ENCODE measurements around the gene IGSF9B.

The IGSF9B gene

DNA sequence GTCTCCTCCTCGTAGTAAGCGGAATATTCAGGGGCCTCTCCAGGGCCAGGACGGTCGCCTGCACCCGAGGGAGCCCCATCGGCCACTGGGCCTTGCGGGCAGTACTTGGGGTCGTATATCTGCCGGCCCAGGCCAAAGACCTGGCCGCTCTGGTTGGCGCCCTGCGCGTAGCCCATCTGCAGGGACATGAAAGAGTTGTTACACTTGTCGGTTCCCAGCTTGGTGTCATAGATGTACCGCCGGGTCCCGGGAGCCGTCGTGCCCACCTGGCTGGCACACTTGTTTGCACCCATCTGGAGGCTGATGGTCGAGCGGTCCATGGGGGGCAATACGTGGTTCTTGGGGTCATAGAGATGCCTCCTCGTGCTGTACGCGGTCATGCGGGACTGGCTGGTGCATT, 92.0 kb downstream of the IGSF9B start:
- no peaks in the 10 kb centered on the region for H3K4me1 ChIP-seq (ENCODE audit: low read length)
- no peak overlapping the region for H3K4me3 ChIP-seq (ENCODE audit: low read length)
- no peaks in the 10 kb centered on the region for H3K79me2 ChIP-seq (ENCODE audit: low read length)
- H3K9ac ChIP-seq (ENCODE audit: low read length) = no peak overlapping the region
- H2AFZ ChIP-seq (ENCODE audit: low read depth, low read length) = no peak overlapping the region
- no peaks in the 10 kb centered on the region for H3K36me3 ChIP-seq (replicated peaks; ENCODE audit: low read depth, low read length)
- no peaks in the 10 kb centered on the region for H3K9me3 ChIP-seq (ENCODE audit: insufficient read depth, low read length)
- no peak for TF ChIP-seq EZH2phosphoT487 (IDR thresholded peaks at IDR 0.05; ENCODE audit: low read depth)
- TF ChIP-seq, protein P1, sequence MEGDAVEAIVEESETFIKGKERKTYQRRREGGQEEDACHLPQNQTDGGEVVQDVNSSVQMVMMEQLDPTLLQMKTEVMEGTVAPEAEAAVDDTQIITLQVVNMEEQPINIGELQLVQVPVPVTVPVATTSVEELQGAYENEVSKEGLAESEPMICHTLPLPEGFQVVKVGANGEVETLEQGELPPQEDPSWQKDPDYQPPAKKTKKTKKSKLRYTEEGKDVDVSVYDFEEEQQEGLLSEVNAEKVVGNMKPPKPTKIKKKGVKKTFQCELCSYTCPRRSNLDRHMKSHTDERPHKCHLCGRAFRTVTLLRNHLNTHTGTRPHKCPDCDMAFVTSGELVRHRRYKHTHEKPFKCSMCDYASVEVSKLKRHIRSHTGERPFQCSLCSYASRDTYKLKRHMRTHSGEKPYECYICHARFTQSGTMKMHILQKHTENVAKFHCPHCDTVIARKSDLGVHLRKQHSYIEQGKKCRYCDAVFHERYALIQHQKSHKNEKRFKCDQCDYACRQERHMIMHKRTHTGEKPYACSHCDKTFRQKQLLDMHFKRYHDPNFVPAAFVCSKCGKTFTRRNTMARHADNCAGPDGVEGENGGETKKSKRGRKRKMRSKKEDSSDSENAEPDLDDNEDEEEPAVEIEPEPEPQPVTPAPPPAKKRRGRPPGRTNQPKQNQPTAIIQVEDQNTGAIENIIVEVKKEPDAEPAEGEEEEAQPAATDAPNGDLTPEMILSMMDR (IDR thresholded peaks at IDR 0.05; ENCODE audit: low read depth, low read length) = no peak
- H4K20me1 ChIP-seq (ENCODE audit: insufficient read depth, low read length) = no peaks in the 10 kb centered on the region
- no peak overlapping the region for H3K27ac ChIP-seq (ENCODE audit: low read length)
- H3K4me2 ChIP-seq (ENCODE audit: low read length) = no peak overlapping the region
- 0 out of 2 replicates have a peak, but pooled peaks cover 3% of the 10 kb centered on the region for H3K27me3 ChIP-seq (ENCODE audit: low read depth, low read length)

- Histone ChIP-seq H3K27ac (ENCODE audit: low read length) (no peak overlapping the region), H2AFZ (ENCODE audit: low read depth, low read length) (no peak overlapping the region)
These were observed 96.6 kb downstream of the IGSF9B start for GRCh38 chr11:133860151-133860550.

More at GRCh38 chr11:133860151-133860550, 96.6 kb downstream of the IGSF9B start:
- Histone ChIP-seq H4K20me1 (ENCODE audit: insufficient read depth, low read length) (no peaks in the 10 kb centered on the region), H3K9me3 (ENCODE audit: insufficient read depth, low read length) (no peaks in the 10 kb centered on the region), H3K4me2 (ENCODE audit: low read length) (no peak overlapping the region), H3K4me3 (ENCODE audit: low read length) (no peak overlapping the region), H3K4me1 (ENCODE audit: low read length) (no peaks in the 10 kb centered on the region), H3K27me3 (ENCODE audit: low read depth, low read length) (peaks cover 10% of the 10 kb centered on the region; the same call in 1 of the 2 replicates), H3K36me3 (replicated peaks; ENCODE audit: low read depth, low read length) (no peaks in the 10 kb centered on the region), H3K79me2 (ENCODE audit: low read length) (no peaks in the 10 kb centered on the region), H3K9ac (ENCODE audit: low read length) (no peak overlapping the region)
- TF ChIP-seq, protein P1 (IDR thresholded peaks at IDR 0.05; ENCODE audit: low read depth, low read length) = no peak
- no peak for TF ChIP-seq EZH2phosphoT487 (IDR thresholded peaks at IDR 0.05; ENCODE audit: low read depth)

Data from OCI-LY3 (cell line).